ENCODE data around the gene ACER1.

Gene ACER1

GRCh38 chr19:6267552-6268381 is 65.6 kb downstream of the ACER1 start:
- no peak for TF ChIP-seq EZH2 (IDR thresholded peaks at IDR 0.05; ENCODE audit: borderline replicate concordance, low read depth, low read length, severe bottlenecking)
- no peak for TF ChIP-seq CTCF (IDR thresholded peaks at IDR 0.05; ENCODE audit: borderline replicate concordance, extremely low read depth, low read length, poor library complexity, severe bottlenecking)
- peaks cover 96% of the 10 kb centered on the region for H3K79me2 ChIP-seq (ENCODE audit: insufficient read depth, low read length)

GRCh38 chr19:6264803-6265202 is 68.6 kb downstream of the ACER1 start:
- Histone ChIP-seq H3K79me2 (ENCODE audit: insufficient read depth, low read length) (peaks cover 92% of the 10 kb centered on the region), H3K27ac (ENCODE audit: low read length) (no peak overlapping the region), H4K20me1 (ENCODE audit: insufficient read depth, low read length) (peaks cover 64% of the 10 kb centered on the region), H3K9ac (ENCODE audit: low read depth, low read length) (no peak overlapping the region), H3K9me3 (ENCODE audit: insufficient read depth, low read length, severe bottlenecking) (no peaks in the 10 kb centered on the region), H3K36me3 (ENCODE audit: insufficient read depth, low read length) (peaks cover 80% of the 10 kb centered on the region), H3K4me3 (ENCODE audit: low read depth in 1 of 2, low read length in 2 of 2) (no peak overlapping the region), H3K4me1 (ENCODE audit: insufficient read depth, low read length) (no peaks in the 10 kb centered on the region), H3K27me3 (ENCODE audit: insufficient read depth, low read length, poor library complexity) (no peaks in the 10 kb centered on the region), H3K4me2 (ENCODE audit: insufficient read depth, low read length) (no peak overlapping the region), H2AFZ (ENCODE audit: low read depth, low read length) (no peak overlapping the region)
- DNase-seq: no peak
- no peak for ATAC-seq (ENCODE audit: insufficient read depth, low read depth)
- TF ChIP-seq CTCF (IDR thresholded peaks at IDR 0.05; ENCODE audit: borderline replicate concordance, extremely low read depth, low read length, poor library complexity, severe bottlenecking) (no peak), EZH2 (IDR thresholded peaks at IDR 0.05; ENCODE audit: borderline replicate concordance, low read depth, low read length, severe bottlenecking) (no peak)

More at GRCh38 chr19:6267552-6268381, 65.6 kb downstream of the ACER1 start:
- Histone ChIP-seq H3K27me3 (ENCODE audit: insufficient read depth, low read length, poor library complexity) (no peaks in the 10 kb centered on the region), H3K9ac (ENCODE audit: low read depth, low read length) (no peak overlapping the region), H3K36me3 (ENCODE audit: insufficient read depth, low read length) (peaks cover 67% of the 10 kb centered on the region), H3K4me2 (ENCODE audit: insufficient read depth, low read length) (no peak overlapping the region), H3K4me1 (ENCODE audit: insufficient read depth, low read length) (no peaks in the 10 kb centered on the region), H2AFZ (ENCODE audit: low read depth, low read length) (no peak overlapping the region), H3K4me3 (ENCODE audit: low read depth in 1 of 2, low read length in 2 of 2) (no peak overlapping the region), H4K20me1 (ENCODE audit: insufficient read depth, low read length) (peaks cover 67% of the 10 kb centered on the region), H3K27ac (ENCODE audit: low read length) (no peak overlapping the region), H3K9me3 (ENCODE audit: insufficient read depth, low read length, severe bottlenecking) (no peaks in the 10 kb centered on the region)
- DNase-seq (no peak), ATAC-seq (ENCODE audit: insufficient read depth, low read depth) (no peak)

- Histone ChIP-seq H3K4me3 (ENCODE audit: low read depth in 1 of 2, low read length in 2 of 2) (no peak overlapping the region), H3K27me3 (ENCODE audit: insufficient read depth, low read length, poor library complexity) (no peaks in the 10 kb centered on the region), H3K79me2 (ENCODE audit: insufficient read depth, low read length) (peaks cover 92% of the 10 kb centered on the region), H3K9ac (ENCODE audit: low read depth, low read length) (no peak overlapping the region), H2AFZ (ENCODE audit: low read depth, low read length) (no peak overlapping the region), H3K36me3 (ENCODE audit: insufficient read depth, low read length) (peaks cover 79% of the 10 kb centered on the region), H3K9me3 (ENCODE audit: insufficient read depth, low read length, severe bottlenecking) (no peaks in the 10 kb centered on the region), H4K20me1 (ENCODE audit: insufficient read depth, low read length) (peaks cover 63% of the 10 kb centered on the region), H3K4me2 (ENCODE audit: insufficient read depth, low read length) (no peak overlapping the region), H3K4me1 (ENCODE audit: insufficient read depth, low read length) (no peaks in the 10 kb centered on the region), H3K27ac (ENCODE audit: low read length) (no peak overlapping the region)
- ATAC-seq (ENCODE audit: insufficient read depth, low read depth): no peak
- TF ChIP-seq EZH2 (IDR thresholded peaks at IDR 0.05; ENCODE audit: borderline replicate concordance, low read depth, low read length, severe bottlenecking) (no peak), CTCF (IDR thresholded peaks at IDR 0.05; ENCODE audit: borderline replicate concordance, extremely low read depth, low read length, poor library complexity, severe bottlenecking) (no peak)
- no peak for DNase-seq
These were observed 69.5 kb downstream of the ACER1 start for GRCh38 chr19:6263735-6264444.

All from DND-41 (cell line).